ENCODE results near the gene EFCAB10.
"Not testable (repeated sequence)": the region's sequence is repeated elsewhere in the genome, so short reads cannot be mapped to it uniquely, and the experiment has no call there.

Gene EFCAB10

DNA sequence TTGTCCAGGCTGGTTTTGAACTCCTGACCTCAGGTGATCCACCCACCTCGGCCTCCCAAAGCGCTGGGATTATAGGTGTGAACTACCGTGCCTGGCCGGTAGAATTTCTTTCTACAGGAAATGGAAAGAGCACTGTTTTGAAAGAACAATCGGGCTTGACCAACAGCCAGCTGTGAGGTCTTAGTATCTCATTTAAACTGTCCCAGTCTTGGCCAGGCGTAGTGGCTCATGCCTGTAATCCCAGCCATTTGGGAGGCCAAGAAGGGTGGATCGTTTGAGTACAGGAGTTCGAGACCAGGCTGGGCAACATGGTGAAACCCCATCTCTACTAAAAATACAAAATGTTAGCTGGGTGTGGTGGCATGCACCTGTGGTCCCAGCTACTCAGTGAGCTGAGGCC is 17.8 kb upstream of the EFCAB10 start:
- DNase-seq (ENCODE audit: low read depth): not testable (repeated sequence)

DNA sequence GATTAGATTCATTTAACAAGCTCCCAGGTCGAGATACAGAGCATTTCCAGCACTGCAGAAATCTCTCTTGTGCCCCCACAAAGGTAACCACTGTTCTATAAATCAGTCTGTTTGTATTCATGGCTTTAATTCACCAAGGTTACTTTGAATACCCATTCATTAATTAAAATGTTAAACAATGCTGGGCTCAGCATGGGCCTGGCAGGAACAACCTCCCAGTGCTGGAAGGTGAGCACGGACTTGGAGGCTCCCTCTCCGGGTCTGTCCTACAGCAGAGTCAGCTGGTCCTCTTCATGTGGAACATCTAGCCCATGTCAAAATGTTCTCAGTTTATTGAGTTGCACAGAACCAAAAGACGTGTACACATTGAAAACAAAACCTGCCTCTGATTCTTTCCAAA is 15.6 kb upstream of the EFCAB10 start:
- no peak for DNase-seq (ENCODE audit: low read depth)

DNA sequence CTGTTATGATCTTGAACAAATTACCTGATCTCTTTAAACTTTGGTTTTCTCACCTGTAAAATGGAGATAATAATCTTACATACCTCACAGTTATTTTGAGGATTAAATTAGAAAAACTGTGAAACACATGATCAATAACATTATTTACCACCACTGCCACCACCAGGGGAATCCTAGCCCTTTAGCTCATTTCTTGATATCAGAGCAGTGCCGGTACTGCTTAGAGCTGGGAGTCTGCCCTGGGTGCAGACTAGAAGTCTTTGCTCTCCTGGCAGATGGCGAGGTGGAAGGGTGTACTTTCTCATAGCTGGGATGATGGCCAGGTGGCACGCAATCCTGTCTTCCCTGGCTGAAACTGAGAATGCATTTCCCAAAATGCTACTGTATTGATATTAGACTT is 12.7 kb upstream of the EFCAB10 start:
- no peak for DNase-seq (ENCODE audit: low read depth)

DNA sequence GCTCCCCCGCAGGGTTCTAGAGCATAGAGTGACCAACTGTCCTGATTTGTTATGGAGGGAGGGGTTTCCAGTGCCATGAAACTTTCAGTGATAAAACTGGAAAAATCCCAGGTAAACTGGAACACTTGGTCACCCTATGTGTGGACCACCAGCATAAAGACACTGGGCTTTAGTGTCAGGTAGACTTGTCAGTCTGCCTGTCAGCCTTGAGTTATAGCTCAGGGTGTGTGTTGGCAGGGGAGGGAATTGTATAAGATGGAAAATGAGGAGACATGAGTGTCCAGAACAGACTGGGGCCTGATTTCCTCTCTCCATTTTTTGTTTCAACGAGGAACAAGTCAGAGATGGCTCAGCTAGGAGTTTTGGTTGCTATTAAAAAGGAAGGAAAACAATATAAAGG is 10.2 kb upstream of the EFCAB10 start:
- DNase-seq (ENCODE audit: low read depth): no peak

DNA sequence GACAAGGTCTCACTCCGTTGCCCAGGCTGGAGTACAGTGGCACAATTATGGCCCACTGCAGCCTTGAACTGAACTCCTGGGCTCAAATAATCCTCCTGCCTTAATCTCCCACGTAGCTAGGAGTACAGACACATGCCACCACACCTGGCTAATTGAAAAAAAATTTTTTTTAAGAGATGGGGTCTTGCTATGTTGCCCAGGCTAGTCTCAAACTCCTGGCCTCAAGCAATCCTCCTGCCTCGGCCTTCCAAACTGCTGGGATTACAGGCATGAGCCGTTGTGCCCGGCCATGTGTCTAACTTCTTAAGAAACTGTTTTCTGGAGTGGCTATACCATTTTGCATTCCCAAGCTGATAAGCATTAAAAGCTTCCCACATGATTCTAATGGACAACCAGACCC is 9.5 kb upstream of the EFCAB10 start:
- DNase-seq (ENCODE audit: low read depth): no peak

DNA sequence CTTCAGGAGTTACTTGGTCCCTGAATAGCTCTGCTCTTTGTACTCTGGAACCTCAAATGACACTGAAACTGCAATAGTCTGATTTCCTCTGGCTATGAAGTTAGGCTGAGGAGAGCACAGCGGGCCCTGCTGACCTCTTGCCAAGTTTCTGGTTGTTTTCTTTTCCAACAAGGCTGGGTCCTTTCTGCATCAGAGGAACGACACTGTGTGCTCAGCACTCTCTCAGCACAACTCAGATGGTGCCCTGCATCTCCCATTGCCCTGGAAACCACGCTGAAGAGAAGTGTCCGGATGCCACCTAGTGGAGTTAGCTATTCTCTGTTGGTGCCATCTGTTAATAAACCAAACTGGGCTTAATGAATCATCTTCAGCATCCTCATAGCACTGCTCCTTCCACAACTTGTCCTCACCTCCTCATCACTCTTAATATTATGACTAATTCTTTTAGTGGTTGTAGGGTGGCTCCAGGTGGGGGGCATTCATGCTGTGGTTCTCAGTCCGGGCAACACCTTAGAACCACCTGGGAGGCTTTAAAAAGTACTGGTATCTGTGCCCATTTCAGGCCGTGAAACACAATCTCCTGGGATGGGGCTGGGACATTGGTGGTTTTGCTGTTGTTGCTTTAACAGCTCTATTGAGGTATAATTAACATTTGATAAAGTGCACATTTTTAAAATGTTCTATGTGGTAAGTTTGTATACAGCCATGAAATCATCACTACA is 8.2 kb upstream of the EFCAB10 start:
- peak; percentile 12 for DNase-seq (ENCODE audit: low read depth)

DNA sequence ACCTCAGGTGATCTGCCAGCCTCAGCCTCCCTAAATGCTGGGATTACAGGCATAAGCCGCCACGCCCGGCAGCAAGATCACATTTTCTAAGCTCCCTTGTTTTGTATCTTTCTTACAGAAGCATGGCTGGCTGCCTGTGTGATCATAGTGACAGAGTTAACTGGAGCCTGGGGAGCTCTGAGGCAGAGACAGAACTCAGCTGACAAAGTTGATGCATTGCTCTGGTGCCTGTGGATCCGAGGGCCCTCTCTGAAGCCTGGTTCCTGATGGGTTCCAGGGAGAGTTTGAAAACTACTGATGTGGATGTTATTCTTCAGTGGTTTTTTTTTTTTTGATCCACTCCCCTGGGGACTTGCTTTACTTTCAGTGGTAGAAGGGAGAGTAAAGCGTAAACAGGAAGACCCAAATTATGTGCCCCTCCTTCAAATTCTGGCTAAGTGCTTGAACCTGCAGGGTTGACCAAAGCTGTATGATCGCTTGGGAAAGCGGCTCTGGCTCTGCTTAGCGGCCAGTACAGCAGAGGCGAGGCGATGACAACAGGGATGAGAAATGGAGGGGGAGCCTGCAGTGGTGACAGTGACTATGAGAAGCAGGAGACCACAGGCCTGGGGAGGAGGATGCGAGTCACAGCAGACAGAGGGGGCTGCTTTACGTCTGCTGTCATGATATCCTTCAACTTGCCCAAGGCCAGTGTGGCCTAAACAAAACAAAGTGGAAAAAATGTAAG is 6.8 kb upstream of the EFCAB10 start:
- DNase-seq (ENCODE audit: low read depth): no peak

DNA sequence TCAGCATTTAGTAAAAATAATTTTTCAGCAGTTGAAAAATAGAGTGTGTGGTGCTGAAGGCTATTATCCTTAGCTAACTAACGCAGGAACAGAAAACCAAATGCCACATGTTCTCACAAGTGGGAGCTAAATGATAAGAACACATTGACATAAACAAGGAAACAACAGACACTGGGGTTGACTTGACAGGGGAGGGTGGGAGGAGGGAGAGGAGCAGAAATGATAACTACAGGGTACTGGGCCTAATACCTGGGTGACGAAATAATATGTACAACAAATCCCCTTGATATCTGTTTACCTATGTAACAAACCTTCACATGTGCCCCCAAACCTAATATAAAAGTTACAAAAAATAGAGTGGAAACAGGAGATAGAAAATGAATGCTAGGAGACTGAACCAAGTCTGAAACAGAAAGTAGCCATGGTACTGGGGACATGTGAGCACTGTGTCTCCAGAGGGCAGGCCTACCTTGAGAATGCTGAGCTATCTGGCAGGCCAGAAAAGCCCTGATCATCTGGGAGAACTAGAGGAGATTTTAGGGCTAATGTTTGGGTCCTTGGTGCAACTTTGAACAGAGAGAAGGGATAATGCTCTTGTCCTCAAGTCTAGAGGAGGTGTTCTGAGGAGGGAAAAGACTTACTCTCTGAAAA is 4.7 kb upstream of the EFCAB10 start:
- DNase-seq (ENCODE audit: low read depth): no peak

DNA sequence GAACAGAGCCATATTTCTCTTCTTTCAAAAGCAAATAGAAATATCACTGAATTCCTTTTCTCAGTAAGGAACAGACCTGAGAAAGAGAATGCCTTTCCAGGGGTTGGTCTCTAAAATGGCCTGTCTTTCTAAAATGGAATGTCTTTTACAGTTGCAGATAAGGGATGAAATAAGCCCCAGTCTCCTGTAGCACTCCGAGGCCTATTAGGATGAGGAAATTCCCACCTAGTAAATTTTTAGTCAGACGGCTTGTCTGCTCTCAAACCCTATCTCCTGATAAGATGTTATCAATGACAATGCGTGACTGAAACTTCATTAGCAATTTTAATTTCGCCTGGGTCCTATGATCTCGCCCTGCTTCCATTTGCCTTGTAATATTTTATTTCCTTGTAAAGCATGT is 2.9 kb upstream of the EFCAB10 start:
- DNase-seq (ENCODE audit: low read depth): no peak

DNA sequence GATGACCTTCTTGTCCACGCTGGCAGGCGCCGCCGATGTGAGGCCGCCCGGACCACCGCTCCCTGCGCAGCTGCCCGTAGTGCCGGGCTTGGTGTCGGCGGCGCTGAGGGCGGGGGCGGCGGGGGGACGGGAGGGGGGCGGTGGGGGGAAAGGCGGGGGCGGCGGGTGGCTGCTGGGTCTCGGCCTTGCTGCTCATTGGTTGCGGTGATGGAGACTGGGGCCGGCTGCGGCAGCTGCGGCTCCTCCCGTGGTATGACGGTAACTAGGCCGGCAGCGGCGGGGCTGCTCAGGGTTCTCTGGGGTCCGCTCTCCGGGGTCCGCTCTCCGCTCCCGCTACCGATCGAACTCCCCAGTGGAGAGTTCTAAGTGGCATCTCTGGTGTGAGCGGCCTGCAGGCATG is 1.8 kb upstream of the EFCAB10 start:
- DNase-seq (ENCODE audit: low read depth): no peak

DNA sequence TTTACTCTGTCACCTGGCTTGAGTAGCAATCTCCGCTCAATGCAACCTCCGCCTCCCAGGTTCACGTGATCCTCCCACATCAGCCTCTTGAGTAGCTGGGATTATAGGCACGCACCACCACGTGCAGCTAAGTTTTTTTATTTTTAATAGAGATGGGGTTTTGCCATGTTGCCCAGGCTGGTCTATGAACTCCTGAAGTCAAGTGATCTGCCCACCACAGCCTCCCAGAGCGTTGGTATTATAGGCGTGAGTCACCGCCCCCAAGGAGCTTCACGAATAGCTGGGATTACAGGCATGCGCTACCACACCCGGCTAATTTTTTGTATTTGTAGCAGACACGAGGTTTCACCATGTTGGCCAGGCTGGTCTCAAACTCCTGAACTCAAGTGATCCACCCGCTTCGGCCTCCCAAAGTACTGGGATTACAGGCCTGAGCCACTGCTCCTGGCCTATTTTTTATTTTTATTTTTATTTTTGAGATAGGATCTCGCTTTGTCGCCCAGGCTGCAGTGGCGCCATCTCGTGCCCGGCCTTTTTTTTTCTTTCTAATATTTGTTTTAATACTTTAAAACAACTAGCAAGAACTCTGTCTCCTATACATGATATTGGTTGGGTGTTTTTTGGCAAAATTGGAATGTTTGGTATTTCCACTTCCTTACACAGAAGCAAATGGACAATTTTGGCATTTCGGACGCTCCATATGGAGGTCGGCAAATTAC is 1.1 kb downstream of the EFCAB10 start:
- no peak for DNase-seq (ENCODE audit: low read depth)

DNA sequence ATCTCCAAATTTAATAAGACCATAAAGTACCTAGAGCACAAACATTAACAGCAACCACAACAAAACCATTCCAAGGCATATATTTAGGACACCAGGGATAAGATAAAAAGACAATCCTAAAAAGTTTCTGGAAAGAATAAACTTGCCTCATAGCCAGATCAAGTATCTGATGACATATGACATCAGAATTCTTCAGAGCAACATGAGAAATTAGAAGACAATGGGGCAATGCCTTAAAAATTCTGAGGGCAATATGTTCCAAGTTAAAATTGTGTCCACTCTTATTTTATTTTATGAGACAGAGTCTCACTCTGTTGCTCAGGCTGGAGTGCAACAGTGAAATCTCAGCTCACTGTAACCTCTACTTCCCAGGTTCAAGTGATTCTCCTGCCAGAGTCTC is 2.8 kb downstream of the EFCAB10 start:
- DNase-seq (ENCODE audit: low read depth): no peak

DNA sequence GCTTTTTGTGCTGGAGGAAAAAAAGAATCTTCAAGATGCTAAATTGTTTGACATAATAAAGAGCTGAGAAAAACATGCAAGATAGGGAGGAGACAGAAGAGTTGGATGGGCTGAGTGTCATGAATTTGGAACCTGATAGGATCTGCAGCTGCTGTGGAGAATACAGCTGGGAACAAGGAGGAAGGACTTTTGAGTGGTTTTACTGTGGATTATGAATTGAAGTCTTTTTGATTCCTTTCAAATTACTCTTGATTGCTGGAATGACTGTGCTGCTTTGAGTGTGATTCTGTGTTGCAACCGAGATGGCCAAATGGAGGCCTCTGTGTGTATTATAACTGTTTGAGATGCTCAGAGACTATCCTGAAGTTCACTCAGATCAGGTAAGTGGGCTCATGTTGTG is 4.0 kb downstream of the EFCAB10 start:
- DNase-seq (ENCODE audit: low read depth): no peak

DNA sequence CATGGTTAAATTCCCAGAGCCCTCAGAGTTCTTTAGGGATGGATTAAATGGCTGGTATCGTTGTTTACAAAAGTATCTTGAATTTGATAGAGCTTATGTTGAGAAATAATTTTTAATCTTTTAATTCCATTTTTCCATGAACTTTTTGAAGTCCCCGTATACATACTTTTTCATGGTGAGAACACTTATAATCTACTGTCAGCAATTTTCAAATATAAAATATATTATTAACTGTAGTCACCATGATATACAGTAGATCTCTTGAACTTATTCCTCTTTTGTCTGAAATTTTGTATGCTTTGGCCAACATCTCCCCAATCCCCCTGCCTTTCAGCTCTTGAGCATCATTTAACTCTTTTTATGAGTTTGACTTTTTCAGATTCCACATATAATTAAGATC is 9.4 kb downstream of the EFCAB10 start:
- DNase-seq (ENCODE audit: low read depth): no peak

DNA sequence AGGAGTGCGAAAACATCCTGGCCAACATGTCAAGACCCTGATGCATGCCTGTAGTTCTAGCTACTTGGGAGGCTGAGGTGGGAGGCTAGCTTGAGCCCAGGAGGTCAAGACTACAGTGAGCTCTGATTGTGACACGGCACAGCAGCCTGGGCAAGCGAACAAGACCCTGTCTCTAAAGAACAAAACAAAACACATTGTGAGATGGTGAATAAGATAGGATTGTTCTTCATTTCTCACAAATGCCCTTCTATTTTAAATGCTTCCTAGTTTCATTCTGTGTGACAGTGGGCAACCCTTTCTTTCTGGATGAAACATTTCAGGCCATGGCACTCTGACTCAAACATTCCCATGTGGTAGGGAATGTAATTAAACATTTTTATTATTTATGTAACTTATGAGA is 13.5 kb downstream of the EFCAB10 start:
- no peak for DNase-seq (ENCODE audit: low read depth)

DNA sequence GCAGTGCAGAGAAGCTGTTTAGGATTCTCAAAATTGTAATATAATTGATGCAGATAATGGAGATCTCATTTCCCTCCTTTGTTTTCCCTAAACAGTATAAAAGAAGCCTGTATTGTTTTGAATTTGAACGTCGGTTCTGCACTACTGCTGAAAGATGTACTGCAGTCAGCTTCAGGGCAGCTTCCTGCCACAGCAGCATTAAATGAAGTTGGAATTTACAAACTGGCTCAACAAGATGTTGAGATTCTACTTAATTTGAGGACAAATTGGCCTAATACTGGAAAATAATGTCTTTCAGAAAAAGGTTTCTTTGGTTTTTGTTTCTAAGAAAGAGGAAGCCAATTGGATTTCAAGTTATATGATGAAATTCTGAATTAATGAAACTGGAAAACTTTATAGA is 14.3 kb downstream of the EFCAB10 start:
- DNase-seq (ENCODE audit: low read depth): no peak

DNA sequence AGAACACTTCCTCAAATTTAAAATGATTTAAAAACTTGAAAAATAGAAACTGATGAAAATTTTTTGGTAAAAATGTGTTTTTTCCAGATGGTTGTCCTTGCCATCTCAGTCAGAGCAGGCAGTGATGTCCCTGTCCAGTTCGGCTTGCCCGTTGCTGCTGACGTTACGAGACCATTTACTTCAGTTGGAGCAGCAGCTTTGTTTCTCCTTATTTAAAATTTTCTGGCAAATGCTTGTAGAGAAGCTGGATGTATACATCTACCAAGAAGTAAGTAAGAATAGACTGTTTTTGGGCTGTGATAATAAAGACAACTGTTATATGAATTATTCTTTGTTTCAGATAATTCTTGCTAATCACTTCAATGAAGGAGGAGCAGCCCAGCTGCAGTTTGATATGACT is 16.1 kb downstream of the EFCAB10 start:
- DNase-seq (ENCODE audit: low read depth): no peak

DNA sequence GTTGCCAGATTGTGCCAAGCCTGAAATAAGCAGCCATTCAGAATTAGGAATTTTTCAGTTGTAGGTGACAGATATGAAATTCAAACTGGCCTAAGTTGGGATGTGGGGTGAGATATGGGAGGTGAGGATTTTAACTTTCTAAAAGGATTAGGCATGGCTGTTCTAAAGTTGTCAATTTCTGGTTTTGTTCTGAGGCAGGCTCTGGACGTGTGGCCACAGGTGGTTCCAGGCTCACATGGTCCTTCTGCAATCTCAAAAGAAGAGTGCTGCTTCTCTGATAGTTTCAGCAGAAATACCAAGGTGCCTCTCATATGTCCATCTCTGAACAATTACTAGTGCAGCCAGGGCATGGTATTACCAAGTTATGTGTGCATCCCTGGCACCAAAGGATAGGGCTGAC is 21.4 kb downstream of the EFCAB10 start:
- no peak for DNase-seq (ENCODE audit: low read depth)

DNA sequence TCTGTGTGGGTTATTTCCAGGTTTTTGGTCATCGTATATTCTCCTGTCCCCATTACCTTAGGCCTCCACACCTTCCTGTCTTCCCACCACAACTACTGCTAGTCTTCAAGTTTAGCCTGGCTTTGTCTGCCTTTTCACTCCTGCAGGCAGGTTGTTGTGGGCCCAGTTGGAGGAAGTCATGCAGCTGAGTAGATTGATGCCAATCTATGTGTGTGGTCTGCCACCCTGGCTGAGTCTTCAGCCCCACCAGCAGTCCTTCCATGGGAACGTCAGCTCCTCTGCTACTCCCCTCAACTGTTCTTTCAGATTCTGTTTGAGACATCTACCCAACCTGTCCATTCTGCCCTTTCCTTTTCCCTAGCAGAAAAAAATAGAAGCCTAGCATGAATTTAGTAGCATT is 43.0 kb downstream of the EFCAB10 start:
- DNase-seq (ENCODE audit: low read depth): peak; percentile 33

DNA sequence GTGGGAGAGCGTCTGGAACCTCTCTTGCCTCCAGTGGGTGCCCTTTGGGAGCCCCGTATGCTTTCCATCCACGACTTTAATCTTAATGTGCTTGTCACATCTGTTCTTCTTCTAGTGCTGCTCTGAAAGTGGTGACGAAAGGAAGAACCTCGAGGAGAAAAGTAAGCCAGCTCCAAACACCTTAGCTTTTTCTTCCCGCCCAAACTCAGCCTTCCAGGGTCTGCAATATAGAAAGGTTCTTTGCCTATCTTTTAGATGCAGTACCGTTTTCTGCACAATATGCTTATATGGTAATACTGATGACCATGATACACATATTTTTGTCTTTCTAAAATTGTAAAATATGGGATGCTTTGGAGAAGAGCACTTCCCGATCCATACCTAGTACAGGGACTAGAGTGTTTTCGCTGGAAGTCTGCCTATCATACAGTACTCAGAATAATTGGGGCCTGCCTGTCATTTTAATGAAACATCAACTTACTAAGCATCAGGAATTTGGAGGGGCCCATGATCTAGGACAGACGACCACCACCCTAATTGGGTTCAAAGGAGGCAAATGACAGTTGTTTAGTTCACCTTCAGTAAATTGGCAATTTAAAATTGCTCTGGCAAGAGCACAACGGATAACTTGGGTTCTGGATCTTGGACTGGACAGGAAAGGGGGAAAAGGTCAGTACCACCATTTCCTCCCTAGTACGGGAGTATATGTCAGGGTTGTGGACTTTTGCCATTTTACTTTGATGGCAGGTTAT is 48.4 kb downstream of the EFCAB10 start:
- no peak for DNase-seq (ENCODE audit: low read depth)

DNA sequence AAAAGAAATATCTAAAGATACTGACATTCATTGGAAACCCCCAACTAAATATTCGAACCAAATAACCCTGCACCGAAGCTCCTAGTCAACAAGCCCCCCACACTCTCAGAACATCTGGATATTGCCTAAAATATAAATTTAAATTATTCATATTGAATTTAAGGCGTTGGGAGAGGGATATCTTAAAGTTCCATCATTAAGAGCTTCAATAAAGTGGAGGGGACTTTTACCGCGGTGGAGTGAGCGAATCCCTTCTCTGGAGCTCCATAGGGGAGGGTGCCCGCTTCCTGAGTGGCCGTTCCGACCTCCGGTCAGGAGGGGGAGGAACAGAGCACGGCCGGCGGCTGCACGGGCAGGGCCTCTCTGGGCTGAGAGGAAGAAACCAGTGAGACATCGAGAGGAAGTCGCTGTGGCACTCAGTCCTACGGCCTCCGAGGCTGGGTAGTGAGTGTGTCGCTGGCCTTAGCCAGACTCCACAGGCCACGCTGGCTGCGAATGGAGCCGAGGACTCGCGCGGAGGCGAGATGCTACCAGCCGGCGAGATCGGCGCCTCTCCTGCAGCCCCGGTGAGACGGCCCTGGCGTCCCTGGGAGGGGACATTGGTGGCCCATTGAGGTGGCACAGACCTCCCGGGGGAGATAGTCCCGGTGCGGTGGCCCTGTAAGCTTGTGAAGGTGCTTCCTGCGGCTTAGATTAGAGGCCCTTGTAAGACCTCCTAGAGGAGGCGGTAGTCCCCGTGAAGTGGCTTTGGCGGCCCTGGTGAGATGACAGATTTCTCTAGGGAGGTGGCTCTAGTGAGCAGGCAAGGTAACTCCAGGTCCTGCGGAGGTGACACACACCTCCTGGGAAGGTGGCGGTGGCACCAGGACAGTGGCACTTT is 49.3 kb downstream of the EFCAB10 start, which contains the start of gene RINT1:
Gene RINT1, plus strand, starts transcription at position 410 of the 880 bp plus-strand sequence. Its CDS starts 115 bp downstream, at position 525.
- peak; percentile 74 for DNase-seq (ENCODE audit: low read depth)

Data from CMK (cell line).